Erythroblast (primary cell): ENCODE results near the gene STATH.
"Not testable (repeated sequence)": the region's sequence is repeated elsewhere in the genome, so short reads cannot be mapped to it uniquely, and the experiment has no call there.

ENCODE experiments used
- DNase-seq, 2 experiments: peaks; one replicate each; lab custom pipeline; 2025; lab: John Stamatoyannopoulos, UW
- GATA1 ChIP-seq: IDR thresholded peaks from 2 replicates; pipeline ENCODE4 v1.6.1; 2011; ENCODE audit warnings: low read depth, mild to moderate bottlenecking, control low read depth, low read length, moderate library complexity
- POLR2A ChIP-seq: IDR thresholded peaks from 2 replicates; pipeline ENCODE4 v1.6.1; 2011; ENCODE audit warnings: mild to moderate bottlenecking, low read length

Gene STATH

GRCh38 chr4:69995526-69996016, at the start of gene STATH:
TSS of gene STATH (plus strand) at chr4:69995966. CDS start at chr4:69998438, 2,472 bp downstream.
- TF ChIP-seq GATA1: no peak
- TF ChIP-seq POLR2A: no peak
- DNase-seq: no peak

GRCh38 chr4:69951602-69952001, 44.2 kb upstream of the STATH start:
- TF ChIP-seq POLR2A: no peak
- no peak for TF ChIP-seq GATA1
- no peak for DNase-seq

- no peak for TF ChIP-seq POLR2A
- no peak for TF ChIP-seq GATA1
- no peak for DNase-seq
Observed at GRCh38 chr4:69957209-69957608, 38.6 kb upstream of the STATH start.

GRCh38 chr4:69965628-69966027, 30.1 kb upstream of the STATH start, which contains the start of gene CSN2:
TSS of gene CSN2 (minus strand) at chr4:69965728. CDS start at chr4:69960995, 4,733 bp downstream.
- TF ChIP-seq POLR2A (no peak), GATA1 (no peak)
- DNase-seq: no peak

GRCh38 chr4:69970071-69970470, 25.7 kb upstream of the STATH start:
- no peak for DNase-seq
- TF ChIP-seq GATA1: no peak

GRCh38 chr4:69974631-69975030, 21.1 kb upstream of the STATH start:
- TF ChIP-seq GATA1: no peak
- TF ChIP-seq POLR2A: no peak

GRCh38 chr4:69977582-69977981, 18.2 kb upstream of the STATH start:
- no peak for DNase-seq
- TF ChIP-seq GATA1 (no peak), POLR2A (no peak)

More at GRCh38 chr4:69974631-69975030, 21.1 kb upstream of the STATH start:
- DNase-seq: no peak

GRCh38 chr4:69984030-69984443, 11.7 kb upstream of the STATH start:
- no peak for DNase-seq
- TF ChIP-seq POLR2A (no peak), GATA1 (no peak)

- no peak for DNase-seq
- TF ChIP-seq POLR2A (no peak), GATA1 (no peak)
Observed at GRCh38 chr4:69986663-69987062, 9.1 kb upstream of the STATH start.

GRCh38 chr4:69991016-69991415, 4.8 kb upstream of the STATH start:
- TF ChIP-seq POLR2A (no peak), GATA1 (no peak)
- DNase-seq: no peak

GRCh38 chr4:69994782-69995181, 984 bp upstream of the STATH start:
- DNase-seq: no peak
- no peak for TF ChIP-seq POLR2A

GRCh38 chr4:69999420-69999819, 3.7 kb downstream of the STATH start:
- TF ChIP-seq POLR2A (no peak), GATA1 (no peak)

GRCh38 chr4:70000711-70001110, 4.9 kb downstream of the STATH start:
- DNase-seq: peak in 1 of 2 experiments; percentile 25
- TF ChIP-seq GATA1: no peak
- no peak for TF ChIP-seq POLR2A

More at GRCh38 chr4:69999420-69999819, 3.7 kb downstream of the STATH start:
- DNase-seq: no peak

GRCh38 chr4:70002507-70002906, 6.7 kb downstream of the STATH start:
- TF ChIP-seq GATA1 (no peak), POLR2A (no peak)

GRCh38 chr4:70008771-70009170, 13.0 kb downstream of the STATH start:
- DNase-seq: no peak
- TF ChIP-seq POLR2A: no peak
- TF ChIP-seq GATA1: no peak

More at GRCh38 chr4:70002507-70002906, 6.7 kb downstream of the STATH start:
- no peak for DNase-seq

- not testable (repeated sequence) for DNase-seq
Observed at GRCh38 chr4:70019006-70019405, 23.2 kb downstream of the STATH start.
